ENCODE results near the gene NELL1. TPM values are rescaled to one million over a fixed set of nuclear protein-coding genes. Genes with fewer than 3 reads are reported as not detected.

NELL1 gene
- total RNA-seq, 1 experiment from 2014 or later, result not detected

- no peaks in the 10 kb centered on the region for H3K4me1 ChIP-seq
- Mint-ChIP-seq H3K4me3 (ENCODE audit: unreplicated experiment) (no peak overlapping the region), H3K4me1 (ENCODE audit: low read depth, unreplicated experiment) (no peaks in the 10 kb centered on the region), H3K9me3 (ENCODE audit: unreplicated experiment) (no peaks in the 10 kb centered on the region), H3K27ac (ENCODE audit: unreplicated experiment) (no peak overlapping the region), H3K27me3 (ENCODE audit: insufficient read depth, unreplicated experiment) (peaks cover 3% of the 10 kb centered on the region), H3K36me3 (ENCODE audit: insufficient read depth, unreplicated experiment) (no peaks in the 10 kb centered on the region)
- no peak overlapping the region for H3K4me3 ChIP-seq (ENCODE audit: low read depth, low read length)
- no peak for DNase-seq
- no TSS peak for BruUV-seq (replicated peaks)
- no peaks in the 10 kb centered on the region for H3K9me3 ChIP-seq
- intact Hi-C loops (cut with micrococcal nuclease; ENCODE audit: unreplicated experiment), result no loop called here
- H3K27me3 ChIP-seq (replicated peaks; ENCODE audit: control insufficient read depth, insufficient read depth, low read length), result no peaks in the 10 kb centered on the region
- no peak for TF ChIP-seq CTCF (IDR thresholded peaks at IDR 0.05; ENCODE audit: insufficient read depth in 1 of 2, low read depth in 1 of 2, low read length in 1 of 2, severe bottlenecking in 1 of 2, unreplicated experiment in 1 of 2)
- CTCF ChIA-PET, result no interaction called here
- no peaks in the 10 kb centered on the region for H3K36me3 ChIP-seq (ENCODE audit: control insufficient read depth, insufficient read depth, low read length)
- POLR2A ChIA-PET, result no interaction called here
These were observed 913.4 kb downstream of the NELL1 start for GRCh38 chr11:21582791-21583190.

GRCh38 chr11:21588754-21589153, 919.4 kb downstream of the NELL1 start:
- POLR2A ChIA-PET, result interaction anchor here (0.6 kb wide), 1 partner anchor 72 kb away, joined by 3 read pairs; no protein-coding TSS in a partner anchor
- H3K36me3 Mint-ChIP-seq (ENCODE audit: insufficient read depth, unreplicated experiment), result no peaks in the 10 kb centered on the region
- no peak overlapping the region for H3K27ac Mint-ChIP-seq (ENCODE audit: unreplicated experiment)

GRCh38 chr11:21602699-21603098, 933.3 kb downstream of the NELL1 start:
- no peak for TF ChIP-seq CTCF (IDR thresholded peaks at IDR 0.05; ENCODE audit: insufficient read depth in 1 of 2, low read depth in 1 of 2, low read length in 1 of 2, severe bottlenecking in 1 of 2, unreplicated experiment in 1 of 2)
- ChIA-PET CTCF (no interaction called here), POLR2A (interaction anchor here (0.6 kb wide), 1 partner anchor 483 kb away, joined by 5 read pairs; no protein-coding TSS in a partner anchor)
- no peaks in the 10 kb centered on the region for H3K4me1 ChIP-seq
- Mint-ChIP-seq H3K9me3 (ENCODE audit: unreplicated experiment) (no peaks in the 10 kb centered on the region), H3K4me1 (ENCODE audit: low read depth, unreplicated experiment) (no peaks in the 10 kb centered on the region), H3K4me3 (ENCODE audit: unreplicated experiment) (no peak overlapping the region), H3K36me3 (ENCODE audit: insufficient read depth, unreplicated experiment) (no peaks in the 10 kb centered on the region), H3K27me3 (ENCODE audit: insufficient read depth, unreplicated experiment) (no peaks in the 10 kb centered on the region), H3K27ac (ENCODE audit: unreplicated experiment) (no peak overlapping the region)
- no peaks in the 10 kb centered on the region for H3K9me3 ChIP-seq
- H3K27me3 ChIP-seq (replicated peaks; ENCODE audit: control insufficient read depth, insufficient read depth, low read length), result no peaks in the 10 kb centered on the region
- no peak overlapping the region for H3K4me3 ChIP-seq (ENCODE audit: low read depth, low read length)
- H3K36me3 ChIP-seq (ENCODE audit: control insufficient read depth, insufficient read depth, low read length), result no peaks in the 10 kb centered on the region
- BruUV-seq (replicated peaks), result no TSS peak
- no peak for DNase-seq
- intact Hi-C loops (cut with micrococcal nuclease; ENCODE audit: unreplicated experiment), result no loop called here

More at GRCh38 chr11:21588754-21589153, 919.4 kb downstream of the NELL1 start:
- Mint-ChIP-seq H3K9me3 (ENCODE audit: unreplicated experiment) (no peaks in the 10 kb centered on the region), H3K4me1 (ENCODE audit: low read depth, unreplicated experiment) (no peaks in the 10 kb centered on the region), H3K27me3 (ENCODE audit: insufficient read depth, unreplicated experiment) (peaks cover 3% of the 10 kb centered on the region), H3K4me3 (ENCODE audit: unreplicated experiment) (no peak overlapping the region)
- H3K4me3 ChIP-seq (ENCODE audit: low read depth, low read length), result no peak overlapping the region
- no peaks in the 10 kb centered on the region for H3K9me3 ChIP-seq
- TF ChIP-seq CTCF (IDR thresholded peaks at IDR 0.05; ENCODE audit: insufficient read depth in 1 of 2, low read depth in 1 of 2, low read length in 1 of 2, severe bottlenecking in 1 of 2, unreplicated experiment in 1 of 2), result no peak
- intact Hi-C loops (cut with micrococcal nuclease; ENCODE audit: unreplicated experiment), result no loop called here
- no peaks in the 10 kb centered on the region for H3K4me1 ChIP-seq
- no peaks in the 10 kb centered on the region for H3K36me3 ChIP-seq (ENCODE audit: control insufficient read depth, insufficient read depth, low read length)
- BruUV-seq (replicated peaks), result no TSS peak
- CTCF ChIA-PET, result no interaction called here
- H3K27me3 ChIP-seq (replicated peaks; ENCODE audit: control insufficient read depth, insufficient read depth, low read length), result no peaks in the 10 kb centered on the region
- no peak for DNase-seq

Measured in Caco-2 (cell line).